Tibial nerve (tissue), 4 donors: ENCODE results near the gene CNOT6. TPM values are rescaled to one million over a fixed set of nuclear protein-coding genes. Genes with fewer than 3 reads are reported as not detected.

Experiments
- DNase-seq, 2 donors: peaks; one replicate each; pipeline ENCODE4 v3.0.0-alpha.2; 2019; ENCODE audit warnings: low spot score in 2 of 2
- H3K27ac ChIP-seq, 4 donors: fragments of 200-600 bp; sonication (generic) in 3 of 4; one replicate each; pipeline ENCODE4 v1.5.1; 2017 to 2019; ENCODE audit warnings: mild to moderate bottlenecking in 1 of 4
- H3K27me3 ChIP-seq, 2 donors: fragments of 200-600 bp; sonication (generic) in 1 of 2; one replicate each; pipeline versions ENCODE4 v1.5.1 to v1.6.0; 2017 to 2019
- H3K36me3 ChIP-seq, 3 donors: fragments of 200-600 bp; sonication (generic); one replicate each; pipeline ENCODE4 v1.5.1; 2018 to 2019
- H3K4me1 ChIP-seq, 4 donors: fragments of 200-600 bp; sonication (generic) in 3 of 4; one replicate each; pipeline ENCODE4 v1.5.1; 2017 to 2019
- H3K4me3 ChIP-seq, 4 donors: fragments of 200-600 bp; sonication (generic) in 3 of 4; one replicate each; pipeline ENCODE4 v1.5.1; 2017 to 2019; ENCODE audit warnings: mild to moderate bottlenecking in 1 of 4, moderate library complexity in 1 of 4
- H3K9me3 ChIP-seq, 4 donors: fragments of 200-600 bp; sonication (generic) in 3 of 4; one replicate each; pipeline ENCODE4 v1.5.1; 2017 to 2019
- EP300 ChIP-seq, 2 donors: sonication (generic); formaldehyde crosslinking; IDR thresholded peaks; one replicate each; pipeline ENCODE4 v1.6.1; 2017; ENCODE audit warnings: antibody characterized with exemption in 2 of 2, mild to moderate bottlenecking in 1 of 2
- POLR2A ChIP-seq, 2 donors: fragments of 450-650 bp; IDR thresholded peaks; one replicate each; pipeline ENCODE4 v1.6.1; 2017; ENCODE audit warnings: antibody characterized with exemption in 2 of 2, mild to moderate bottlenecking in 2 of 2, moderate library complexity in 2 of 2
- WGBS, 2 donors: methylation state at CpG; one replicate each; pipeline ENCODE4 v1.1.5; 2018; 5-methylcytosine and 5-hydroxymethylcytosine counted together
- total RNA-seq, 4 donors: library from RNA; depleted of rRNA; stranded (reverse); fragments of >200 nt; gene quantifications; one replicate each; pipeline ENCODE4 v1.1.0, GENCODE V29; 2016
- TF ChIP-seq, protein P1 (sequence below), 5 experiments: fragments of 200-600 bp in 3 of 5; fragments of 450-650 bp in 2 of 5; sonication (generic) in 3 of 5; IDR thresholded peaks; one replicate each; pipeline ENCODE4 v1.5.1; 2016 to 2019; ENCODE audit warnings: antibody characterized with exemption in 5 of 5, mild to moderate bottlenecking in 3 of 5, moderate library complexity in 2 of 5

Gene CNOT6
- total RNA-seq, 4 donors from 2014 or later = 14.0 to 18.0 (median 15.5) TPM

DNA sequence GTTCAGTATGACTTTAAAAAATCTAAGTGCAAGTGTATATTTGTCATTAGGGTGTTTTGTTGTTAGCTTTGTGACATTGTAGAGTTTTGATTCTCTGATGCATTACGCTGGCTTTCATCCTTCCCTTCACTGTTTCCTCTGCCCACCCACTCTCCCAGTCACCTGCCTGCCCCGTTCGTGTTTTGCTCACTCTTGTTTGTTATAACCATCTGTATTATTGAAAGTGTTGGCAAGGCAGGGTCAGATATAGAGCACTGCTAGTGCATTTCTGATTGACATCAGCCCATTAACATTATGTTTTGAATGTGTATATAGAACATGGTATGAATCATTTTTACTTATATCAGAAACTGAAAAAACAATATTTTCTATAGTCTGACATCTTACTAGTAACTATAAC is 69.8 kb downstream of the CNOT6 start:
- Histone ChIP-seq H3K27ac (no peak overlapping the region), H3K27me3 (no peaks in the 10 kb centered on the region), H3K9me3 (no peaks in the 10 kb centered on the region), H3K4me3 (no peak overlapping the region), H3K36me3 (peaks cover 0 to 56% (median 0%) of the 10 kb centered on the region in 3 donors), H3K4me1 (peaks cover 0 to 6% (median 0%) of the 10 kb centered on the region in 4 donors)
- TF ChIP-seq POLR2A (IDR thresholded peaks at IDR 0.05) = no peak
- TF ChIP-seq, protein P1, sequence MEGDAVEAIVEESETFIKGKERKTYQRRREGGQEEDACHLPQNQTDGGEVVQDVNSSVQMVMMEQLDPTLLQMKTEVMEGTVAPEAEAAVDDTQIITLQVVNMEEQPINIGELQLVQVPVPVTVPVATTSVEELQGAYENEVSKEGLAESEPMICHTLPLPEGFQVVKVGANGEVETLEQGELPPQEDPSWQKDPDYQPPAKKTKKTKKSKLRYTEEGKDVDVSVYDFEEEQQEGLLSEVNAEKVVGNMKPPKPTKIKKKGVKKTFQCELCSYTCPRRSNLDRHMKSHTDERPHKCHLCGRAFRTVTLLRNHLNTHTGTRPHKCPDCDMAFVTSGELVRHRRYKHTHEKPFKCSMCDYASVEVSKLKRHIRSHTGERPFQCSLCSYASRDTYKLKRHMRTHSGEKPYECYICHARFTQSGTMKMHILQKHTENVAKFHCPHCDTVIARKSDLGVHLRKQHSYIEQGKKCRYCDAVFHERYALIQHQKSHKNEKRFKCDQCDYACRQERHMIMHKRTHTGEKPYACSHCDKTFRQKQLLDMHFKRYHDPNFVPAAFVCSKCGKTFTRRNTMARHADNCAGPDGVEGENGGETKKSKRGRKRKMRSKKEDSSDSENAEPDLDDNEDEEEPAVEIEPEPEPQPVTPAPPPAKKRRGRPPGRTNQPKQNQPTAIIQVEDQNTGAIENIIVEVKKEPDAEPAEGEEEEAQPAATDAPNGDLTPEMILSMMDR (IDR thresholded peaks at IDR 0.05) = no peak
- DNase-seq = no peak
- WGBS, 2 donors = 61 to 72% methylated on average over 3 of the region's 3 CpGs

DNA sequence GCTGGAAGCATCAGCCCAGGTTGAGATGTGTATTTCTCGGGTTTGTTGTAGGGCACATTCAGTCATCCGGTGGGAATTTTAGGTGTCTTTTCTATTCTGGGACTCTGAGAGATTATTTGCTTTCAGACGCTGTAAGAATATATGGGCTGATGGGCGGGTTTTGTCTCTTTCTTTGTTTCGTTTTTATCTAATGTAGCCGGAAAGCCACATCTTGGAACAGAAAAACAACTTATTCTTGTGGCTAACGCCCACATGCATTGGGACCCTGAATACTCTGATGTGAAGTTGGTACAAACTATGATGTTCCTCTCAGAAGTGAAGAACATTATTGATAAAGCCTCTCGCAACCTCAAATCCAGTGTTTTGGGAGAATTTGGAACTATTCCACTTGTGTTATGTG is 74.7 kb downstream of the CNOT6 start:
- Histone ChIP-seq H3K4me1 (peaks cover 0 to 1% (median 0%) of the 10 kb centered on the region in 4 donors), H3K27ac (no peak overlapping the region), H3K4me3 (no peak overlapping the region), H3K9me3 (no peaks in the 10 kb centered on the region), H3K27me3 (no peaks in the 10 kb centered on the region), H3K36me3 (peaks cover 0 to 92% (median 0%) of the 10 kb centered on the region in 3 donors)
- DNase-seq = no peak
- TF ChIP-seq POLR2A (IDR thresholded peaks at IDR 0.05) (no peak), EP300 (IDR thresholded peaks at IDR 0.05) (no peak)
- TF ChIP-seq, protein P1 (IDR thresholded peaks at IDR 0.05) = no peak
- WGBS, 2 donors = 74 to 77% methylated on average over 8 of the region's 8 CpGs

GRCh38 chr5:180575571-180575970 is 81.4 kb downstream of the CNOT6 start:
- TF ChIP-seq POLR2A (IDR thresholded peaks at IDR 0.05) (no peak), EP300 (IDR thresholded peaks at IDR 0.05) (no peak)
- TF ChIP-seq, protein P1 (IDR thresholded peaks at IDR 0.05) = no peak
- Histone ChIP-seq H3K27ac (no peak overlapping the region), H3K4me1 (no peaks in the 10 kb centered on the region), H3K4me3 (no peak overlapping the region), H3K9me3 (no peaks in the 10 kb centered on the region), H3K36me3 (peaks cover 0 to 58% (median 0%) of the 10 kb centered on the region in 3 donors), H3K27me3 (no peaks in the 10 kb centered on the region)
- DNase-seq = no peak
- 51 to 58% methylated on average over 2 of the region's 2 CpGs for WGBS, 2 donors

DNA sequence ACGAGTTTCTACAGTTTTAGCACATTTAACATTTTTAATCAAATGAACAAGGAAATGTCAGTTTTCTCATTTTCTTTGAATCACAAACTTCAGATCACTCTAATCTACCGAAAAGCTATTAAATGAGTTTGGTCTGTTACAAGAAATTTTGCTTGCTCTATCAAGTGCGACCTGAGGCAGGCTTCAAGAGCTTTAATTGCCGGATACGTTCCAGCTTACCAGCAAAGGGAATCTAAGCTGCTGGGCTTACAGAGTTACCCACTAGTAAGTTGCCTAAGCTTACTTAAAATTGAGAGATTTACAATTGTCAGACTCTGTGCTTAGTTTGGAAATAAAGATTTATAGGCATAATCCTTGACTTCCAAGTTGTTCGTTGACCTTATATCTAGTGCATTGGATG is 86.5 kb downstream of the CNOT6 start:
- no peak for DNase-seq
- TF ChIP-seq, protein P1 (IDR thresholded peaks at IDR 0.05) = no peak
- TF ChIP-seq POLR2A (IDR thresholded peaks at IDR 0.05) = no peak
- TF ChIP-seq EP300 (IDR thresholded peaks at IDR 0.05) = no peak
- Histone ChIP-seq H3K27me3 (no peaks in the 10 kb centered on the region), H3K9me3 (peaks cover 0 to 19% (median 0%) of the 10 kb centered on the region in 4 donors), H3K27ac (no peak overlapping the region), H3K4me3 (no peak overlapping the region), H3K36me3 (peaks cover 0 to 13% (median 0%) of the 10 kb centered on the region in 3 donors), H3K4me1 (no peaks in the 10 kb centered on the region)
- WGBS, 2 donors = 91% methylated on average over 6 of the region's 6 CpGs

DNA sequence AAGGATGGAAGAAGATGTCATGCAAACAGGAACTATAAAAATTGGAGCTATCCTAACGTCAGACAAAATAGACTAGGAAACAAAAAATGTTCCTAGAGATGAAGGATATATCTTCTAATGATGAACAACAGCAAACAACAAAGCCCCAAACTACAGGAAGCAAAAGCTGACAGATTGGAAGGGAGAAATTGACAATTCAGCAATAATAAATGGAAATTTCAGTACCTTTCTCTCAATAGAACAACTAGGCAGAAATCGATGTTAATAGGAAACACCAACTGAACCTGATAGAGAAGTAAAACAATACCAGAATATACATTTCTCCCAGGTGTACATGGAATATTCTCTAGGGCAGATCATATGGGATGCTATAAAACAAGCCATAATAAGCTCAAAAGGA is 89.6 kb downstream of the CNOT6 start:
- no peak for DNase-seq
- TF ChIP-seq EP300 (IDR thresholded peaks at IDR 0.05) (no peak), POLR2A (IDR thresholded peaks at IDR 0.05) (no peak)
- TF ChIP-seq, protein P1 (IDR thresholded peaks at IDR 0.05) = no peak
- Histone ChIP-seq H3K36me3 (no peaks in the 10 kb centered on the region), H3K4me1 (no peaks in the 10 kb centered on the region), H3K4me3 (no peak overlapping the region), H3K27me3 (peaks cover 0 to 5% of the 10 kb centered on the region in 2 donors), H3K9me3 (peaks cover 0 to 27% (median 0%) of the 10 kb centered on the region in 4 donors), H3K27ac (no peak overlapping the region)
- WGBS, 2 donors = 76 to 79% methylated on average over 2 of the region's 2 CpGs
